Measurements from ENCODE around the gene IGSF21.

The IGSF21 gene

DNA sequence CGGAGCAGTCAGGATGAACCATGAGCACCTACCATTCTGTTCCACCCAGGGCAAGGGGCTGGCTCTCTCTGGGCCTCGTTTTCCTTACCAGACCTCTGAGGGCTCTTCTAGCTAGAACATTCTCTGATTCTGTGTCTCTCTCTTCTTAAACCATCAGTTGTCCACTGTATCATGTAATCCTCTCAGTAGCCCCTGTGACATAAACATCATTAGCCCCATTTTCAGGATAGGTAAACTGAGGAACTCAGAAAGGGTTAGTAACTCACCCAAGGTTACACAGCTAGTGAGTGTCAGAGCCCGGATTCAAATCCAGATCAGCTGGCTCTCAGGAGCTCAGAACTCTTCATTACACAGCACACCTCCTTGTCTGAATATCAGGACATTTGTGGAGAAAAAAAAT lies 22.8 kb downstream of the IGSF21 start:
- H3K27ac ChIP-seq, result no peak overlapping the region
- H3K36me3 ChIP-seq, result no peaks in the 10 kb centered on the region
- H3K4me1 ChIP-seq, result no peaks in the 10 kb centered on the region
- H3K9ac ChIP-seq, result no peak overlapping the region
- H3K27me3 ChIP-seq, result no peaks in the 10 kb centered on the region
- no peak overlapping the region for H3K4me3 ChIP-seq
- no peak for TF ChIP-seq Cebpa-rat (IDR thresholded peaks at IDR 0.05)
- no peaks in the 10 kb centered on the region for H4K20me1 ChIP-seq
- H3K9me3 ChIP-seq, result no peaks in the 10 kb centered on the region
- H3K4me2 ChIP-seq, result no peak overlapping the region

DNA sequence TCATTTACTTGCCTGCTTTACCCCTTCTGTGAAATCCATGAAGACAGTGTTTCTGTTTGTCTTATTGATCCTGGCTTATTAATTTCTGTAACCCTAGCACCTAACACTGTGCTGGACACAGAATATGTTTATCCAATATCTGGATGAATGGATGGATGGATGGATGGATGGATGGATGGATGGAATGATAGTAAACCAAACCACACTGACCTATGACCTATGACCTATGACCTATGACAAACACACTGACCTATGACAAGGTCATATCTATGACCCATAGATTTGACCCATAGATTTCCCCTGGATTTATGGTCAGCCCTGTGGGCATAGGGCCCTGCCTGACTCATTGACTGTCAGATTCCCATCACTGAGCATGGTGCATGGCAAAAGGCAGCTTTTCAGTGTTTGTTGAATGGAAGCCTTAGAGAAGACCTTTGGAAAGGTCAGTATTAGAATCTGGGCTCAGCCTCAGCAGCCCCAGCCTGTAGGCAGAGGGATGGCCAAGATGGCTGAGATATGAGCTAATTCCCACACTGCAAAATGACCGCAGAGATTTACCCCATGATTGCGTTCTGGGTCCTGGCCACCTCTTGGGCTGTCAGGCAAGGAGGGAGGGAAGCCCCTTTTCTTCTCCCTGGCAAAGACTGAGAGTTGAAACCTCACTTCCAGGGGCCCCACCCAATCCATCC lies 24.6 kb downstream of the IGSF21 start:
- Histone ChIP-seq H3K9me3 (no peaks in the 10 kb centered on the region), H4K20me1 (no peaks in the 10 kb centered on the region), H3K4me3 (no peak overlapping the region), H3K4me1 (no peaks in the 10 kb centered on the region), H3K36me3 (no peaks in the 10 kb centered on the region), H3K27ac (no peak overlapping the region), H3K27me3 (no peaks in the 10 kb centered on the region), H3K9ac (no peak overlapping the region), H3K4me2 (no peak overlapping the region)
- TF ChIP-seq Cebpa-rat (IDR thresholded peaks at IDR 0.05), result no peak

DNA sequence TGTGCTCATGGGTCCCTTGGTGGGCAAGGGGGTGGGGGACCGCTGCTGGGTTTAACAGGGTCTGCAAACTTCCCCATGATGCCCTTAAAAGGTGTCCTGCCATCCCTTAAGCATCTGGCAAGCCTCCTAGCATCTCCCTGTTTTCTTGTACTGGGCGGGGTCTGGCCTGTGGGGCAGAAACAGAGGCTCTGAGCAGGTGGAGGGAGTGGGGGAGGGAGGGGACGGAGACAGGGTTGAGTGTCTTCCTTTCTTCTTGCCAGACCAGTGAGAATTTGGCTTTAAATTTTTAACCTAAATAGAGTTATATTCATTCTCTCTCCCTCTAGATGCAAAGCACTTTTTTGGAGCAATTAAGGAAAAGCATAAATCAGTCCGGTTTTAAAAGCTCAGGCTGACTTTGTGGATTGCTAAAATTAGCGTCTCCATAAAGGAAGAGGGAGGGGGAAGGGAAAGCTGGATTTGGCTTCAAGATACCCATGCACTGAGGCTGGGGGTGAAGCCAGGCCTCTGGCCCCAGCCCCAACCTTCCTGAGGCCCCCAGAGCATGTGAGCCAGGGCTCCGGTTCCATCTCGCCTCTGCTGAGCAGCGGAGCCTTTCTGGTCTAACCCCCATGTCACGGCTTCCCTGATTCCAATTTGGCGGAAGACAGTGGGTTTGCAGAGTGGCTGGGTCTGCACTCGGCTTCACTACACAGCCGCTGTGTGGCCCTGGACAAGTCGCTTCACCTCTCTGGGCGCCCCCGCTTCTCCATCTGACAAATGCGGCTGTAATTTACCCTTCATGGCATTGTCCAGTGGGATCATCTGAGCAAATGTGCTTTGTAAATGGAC lies 25.3 kb downstream of the IGSF21 start:
- TF ChIP-seq Cebpa-rat (IDR thresholded peaks at IDR 0.05), result no peak
- no peak overlapping the region for H3K4me3 ChIP-seq
- no peak overlapping the region for H3K4me2 ChIP-seq
- no peaks in the 10 kb centered on the region for H3K27me3 ChIP-seq
- H3K9ac ChIP-seq, result no peak overlapping the region
- no peak overlapping the region for H3K27ac ChIP-seq
- H3K4me1 ChIP-seq, result no peaks in the 10 kb centered on the region
- no peaks in the 10 kb centered on the region for H3K9me3 ChIP-seq
- no peaks in the 10 kb centered on the region for H4K20me1 ChIP-seq
- H3K36me3 ChIP-seq, result no peaks in the 10 kb centered on the region

DNA sequence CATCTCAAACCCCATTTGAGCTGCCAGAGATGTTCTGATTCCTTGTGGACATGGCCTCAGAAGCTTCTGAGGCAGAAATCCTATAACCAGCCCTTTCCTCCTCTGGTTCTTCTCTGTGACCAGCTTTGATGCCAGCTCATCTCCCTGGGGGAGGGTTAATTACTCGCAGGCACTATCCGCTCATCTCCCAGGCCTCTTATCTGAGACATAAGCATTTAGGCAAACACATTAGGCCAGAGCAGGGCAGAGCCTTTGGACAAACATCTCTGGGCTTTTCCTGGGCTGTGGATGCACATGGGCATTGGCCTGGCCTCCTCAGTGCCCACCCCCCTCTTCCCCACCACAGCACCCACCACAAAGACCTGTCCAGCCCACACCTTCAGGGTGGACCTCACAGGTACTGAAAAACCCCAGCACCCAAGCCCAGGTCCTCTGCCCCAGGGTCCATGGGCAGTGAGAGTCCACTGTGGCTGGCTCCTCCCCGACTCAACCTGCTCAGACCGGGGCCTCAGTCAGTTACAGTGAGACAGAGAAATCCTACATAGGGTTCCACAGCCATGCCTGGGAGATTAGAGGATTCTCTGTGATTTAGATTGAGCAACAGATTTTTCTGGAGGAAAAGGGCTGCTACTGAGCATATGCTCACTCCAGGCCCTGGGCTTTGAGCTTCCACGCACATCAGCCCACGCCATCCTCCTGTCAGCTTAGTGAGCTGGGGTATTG lies 26.9 kb downstream of the IGSF21 start:
- Histone ChIP-seq H3K27ac (no peak overlapping the region), H3K4me2 (no peak overlapping the region), H3K9ac (no peak overlapping the region), H3K9me3 (no peaks in the 10 kb centered on the region), H3K4me1 (0 out of 2 replicates have a peak, but pooled peaks cover 2% of the 10 kb centered on the region), H4K20me1 (no peaks in the 10 kb centered on the region), H3K4me3 (no peak overlapping the region), H3K36me3 (no peaks in the 10 kb centered on the region), H3K27me3 (no peaks in the 10 kb centered on the region)
- no peak for TF ChIP-seq Cebpa-rat (IDR thresholded peaks at IDR 0.05)

DNA sequence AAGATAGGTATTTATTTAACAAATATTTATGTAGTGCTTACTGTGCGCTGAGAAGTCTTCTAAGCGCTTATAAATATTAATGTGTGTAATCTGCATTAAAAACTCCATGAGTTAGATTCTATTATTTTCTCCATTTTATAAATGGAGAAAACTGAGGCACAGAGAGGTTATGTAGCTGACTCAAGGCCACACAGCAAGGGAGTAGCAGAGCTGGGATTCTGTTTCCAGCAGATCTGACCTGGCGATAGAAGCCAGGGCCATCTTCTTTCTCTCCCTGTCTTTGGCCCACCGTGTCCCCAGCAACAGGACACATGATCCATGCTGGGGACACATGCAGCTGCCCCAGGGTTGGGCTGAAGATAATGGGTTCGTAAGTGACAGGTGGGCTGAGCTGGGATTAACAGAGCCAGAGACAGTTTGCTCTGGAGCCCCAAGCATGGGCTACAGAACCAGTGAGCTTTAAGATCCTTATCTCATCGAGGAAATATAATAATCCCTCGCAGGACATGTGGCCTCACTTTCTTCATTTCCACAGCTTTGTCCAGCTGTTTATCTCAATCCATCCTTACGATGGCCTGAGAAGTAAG lies 30.3 kb downstream of the IGSF21 start:
- Histone ChIP-seq H4K20me1 (no peaks in the 10 kb centered on the region), H3K4me2 (no peak overlapping the region), H3K36me3 (no peaks in the 10 kb centered on the region), H3K27ac (no peak overlapping the region), H3K27me3 (no peaks in the 10 kb centered on the region), H3K4me1 (0 out of 2 replicates have a peak, but pooled peaks cover 7% of the 10 kb centered on the region), H3K4me3 (no peak overlapping the region), H3K9ac (no peak overlapping the region), H3K9me3 (no peaks in the 10 kb centered on the region)
- no peak for TF ChIP-seq Cebpa-rat (IDR thresholded peaks at IDR 0.05)

- no peak for TF ChIP-seq Cebpa-rat (IDR thresholded peaks at IDR 0.05)
- no peaks in the 10 kb centered on the region for H3K9me3 ChIP-seq
- H3K9ac ChIP-seq, result no peak overlapping the region
- no peaks in the 10 kb centered on the region for H3K36me3 ChIP-seq
- no peaks in the 10 kb centered on the region for H4K20me1 ChIP-seq
- H3K4me1 ChIP-seq, result 0 out of 2 replicates have a peak, but pooled peaks cover 7% of the 10 kb centered on the region
- no peak overlapping the region for H3K4me3 ChIP-seq
- no peak overlapping the region for H3K27ac ChIP-seq
- H3K4me2 ChIP-seq, result no peak overlapping the region
- no peaks in the 10 kb centered on the region for H3K27me3 ChIP-seq
These were observed 31.8 kb downstream of the IGSF21 start for GRCh38 chr1:18139198-18139981.

GRCh38 chr1:18140411-18140810 lies 32.8 kb downstream of the IGSF21 start:
- Histone ChIP-seq H3K4me2 (no peak overlapping the region), H3K27ac (no peak overlapping the region), H3K9me3 (no peaks in the 10 kb centered on the region), H3K4me1 (0 out of 2 replicates have a peak, but pooled peaks cover 7% of the 10 kb centered on the region), H3K27me3 (no peaks in the 10 kb centered on the region), H4K20me1 (no peaks in the 10 kb centered on the region), H3K4me3 (no peak overlapping the region), H3K9ac (no peak overlapping the region), H3K36me3 (no peaks in the 10 kb centered on the region)
- TF ChIP-seq Cebpa-rat (IDR thresholded peaks at IDR 0.05), result no peak

- Histone ChIP-seq H3K27me3 (no peaks in the 10 kb centered on the region), H4K20me1 (no peaks in the 10 kb centered on the region), H3K4me1 (0 out of 2 replicates have a peak, but pooled peaks cover 7% of the 10 kb centered on the region), H3K4me3 (no peak overlapping the region), H3K4me2 (no peak overlapping the region), H3K9ac (no peak overlapping the region), H3K27ac (no peak overlapping the region), H3K9me3 (no peaks in the 10 kb centered on the region), H3K36me3 (no peaks in the 10 kb centered on the region)
- no peak for TF ChIP-seq Cebpa-rat (IDR thresholded peaks at IDR 0.05)
These were observed 34.1 kb downstream of the IGSF21 start for GRCh38 chr1:18141661-18142060.

- no peaks in the 10 kb centered on the region for H4K20me1 ChIP-seq
- 0 out of 2 replicates have a peak, but pooled peaks cover 7% of the 10 kb centered on the region for H3K4me1 ChIP-seq
- H3K9ac ChIP-seq, result no peak overlapping the region
- H3K4me2 ChIP-seq, result no peak overlapping the region
- no peaks in the 10 kb centered on the region for H3K36me3 ChIP-seq
- no peaks in the 10 kb centered on the region for H3K27me3 ChIP-seq
- H3K4me3 ChIP-seq, result no peak overlapping the region
- H3K27ac ChIP-seq, result no peak overlapping the region
- no peak for TF ChIP-seq Cebpa-rat (IDR thresholded peaks at IDR 0.05)
- H3K9me3 ChIP-seq, result no peaks in the 10 kb centered on the region
These were observed 34.9 kb downstream of the IGSF21 start for GRCh38 chr1:18142471-18142870.
